ENCODE results near the gene NHEJ1.

Gene NHEJ1

GRCh38 chr2:219094171-219094570, 66.4 kb downstream of the NHEJ1 start:
- no peaks in the 10 kb centered on the region for H3K4me1 ChIP-seq
- DNase-seq: no peak
- no peaks in the 10 kb centered on the region for H3K9me3 ChIP-seq
- H3K27me3 ChIP-seq: no peaks in the 10 kb centered on the region
- no peaks in the 10 kb centered on the region for H3K36me3 ChIP-seq
- H3K4me3 ChIP-seq (ENCODE audit: low read depth, low read length): no peak overlapping the region
- TF ChIP-seq, protein P1, sequence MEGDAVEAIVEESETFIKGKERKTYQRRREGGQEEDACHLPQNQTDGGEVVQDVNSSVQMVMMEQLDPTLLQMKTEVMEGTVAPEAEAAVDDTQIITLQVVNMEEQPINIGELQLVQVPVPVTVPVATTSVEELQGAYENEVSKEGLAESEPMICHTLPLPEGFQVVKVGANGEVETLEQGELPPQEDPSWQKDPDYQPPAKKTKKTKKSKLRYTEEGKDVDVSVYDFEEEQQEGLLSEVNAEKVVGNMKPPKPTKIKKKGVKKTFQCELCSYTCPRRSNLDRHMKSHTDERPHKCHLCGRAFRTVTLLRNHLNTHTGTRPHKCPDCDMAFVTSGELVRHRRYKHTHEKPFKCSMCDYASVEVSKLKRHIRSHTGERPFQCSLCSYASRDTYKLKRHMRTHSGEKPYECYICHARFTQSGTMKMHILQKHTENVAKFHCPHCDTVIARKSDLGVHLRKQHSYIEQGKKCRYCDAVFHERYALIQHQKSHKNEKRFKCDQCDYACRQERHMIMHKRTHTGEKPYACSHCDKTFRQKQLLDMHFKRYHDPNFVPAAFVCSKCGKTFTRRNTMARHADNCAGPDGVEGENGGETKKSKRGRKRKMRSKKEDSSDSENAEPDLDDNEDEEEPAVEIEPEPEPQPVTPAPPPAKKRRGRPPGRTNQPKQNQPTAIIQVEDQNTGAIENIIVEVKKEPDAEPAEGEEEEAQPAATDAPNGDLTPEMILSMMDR (IDR thresholded peaks at IDR 0.05; ENCODE audit: low read depth, low read length): no peak

GRCh38 chr2:219090436-219091299, 69.9 kb downstream of the NHEJ1 start:
- Histone ChIP-seq H3K9me3 (no peaks in the 10 kb centered on the region), H3K4me1 (no peaks in the 10 kb centered on the region), H3K4me3 (ENCODE audit: low read depth, low read length) (no peak overlapping the region), H3K36me3 (no peaks in the 10 kb centered on the region), H3K27me3 (no peaks in the 10 kb centered on the region)
- no peak for DNase-seq
- TF ChIP-seq, protein P1 (IDR thresholded peaks at IDR 0.05; ENCODE audit: low read depth, low read length): no peak

DNA sequence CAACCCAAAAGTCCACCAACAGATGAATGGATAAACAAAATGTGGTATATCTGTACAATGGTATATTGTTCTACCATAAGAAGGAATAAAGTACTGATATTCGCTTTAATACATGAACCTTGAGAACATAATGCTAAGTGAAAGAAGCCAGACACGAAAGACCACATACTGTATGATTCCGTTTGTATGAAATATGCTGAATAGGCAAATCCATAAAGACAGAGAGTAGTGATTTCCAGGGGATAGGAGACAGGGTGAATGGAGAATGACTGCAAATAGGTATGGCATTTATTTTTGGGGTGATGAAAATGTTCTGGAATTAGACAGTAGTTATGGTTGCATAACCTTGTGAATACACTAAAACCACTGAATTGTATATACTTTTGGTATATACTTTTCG, 71.3 kb downstream of the NHEJ1 start:
- TF ChIP-seq, protein P1 (IDR thresholded peaks at IDR 0.05; ENCODE audit: low read depth, low read length): no peak
- Histone ChIP-seq H3K9me3 (no peaks in the 10 kb centered on the region), H3K27me3 (no peaks in the 10 kb centered on the region), H3K4me1 (no peaks in the 10 kb centered on the region), H3K36me3 (no peaks in the 10 kb centered on the region), H3K4me3 (ENCODE audit: low read depth, low read length) (no peak overlapping the region)
- no peak for DNase-seq

DNA sequence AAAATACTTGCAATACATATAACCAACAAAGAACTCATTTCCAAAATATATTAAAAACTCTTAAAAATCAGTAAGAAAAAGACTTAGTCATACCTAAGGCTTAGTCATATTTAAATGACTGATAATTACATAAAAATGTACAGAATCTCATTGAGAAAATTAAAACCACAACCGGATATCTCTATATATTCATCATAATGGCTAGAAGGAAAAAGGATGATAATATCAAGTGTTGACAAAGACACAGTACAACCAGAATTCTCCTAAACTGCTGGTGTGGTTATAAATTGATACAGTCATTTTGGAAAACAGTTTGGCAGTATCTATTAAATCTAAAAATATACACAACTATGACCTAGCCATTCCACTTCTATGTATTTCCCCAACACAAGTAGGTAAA, 72.8 kb downstream of the NHEJ1 start:
- H3K4me1 ChIP-seq: no peaks in the 10 kb centered on the region
- DNase-seq: no peak
- H3K9me3 ChIP-seq: no peaks in the 10 kb centered on the region
- H3K4me3 ChIP-seq (ENCODE audit: low read depth, low read length): no peak overlapping the region
- no peaks in the 10 kb centered on the region for H3K36me3 ChIP-seq
- H3K27me3 ChIP-seq: no peaks in the 10 kb centered on the region
- TF ChIP-seq, protein P1 (IDR thresholded peaks at IDR 0.05; ENCODE audit: low read depth, low read length): no peak

GRCh38 chr2:219087361-219087760, 73.3 kb downstream of the NHEJ1 start:
- no peaks in the 10 kb centered on the region for H3K4me1 ChIP-seq
- H3K4me3 ChIP-seq (ENCODE audit: low read depth, low read length): no peak overlapping the region
- no peaks in the 10 kb centered on the region for H3K27me3 ChIP-seq
- TF ChIP-seq, protein P1 (IDR thresholded peaks at IDR 0.05; ENCODE audit: low read depth, low read length): no peak
- no peak for DNase-seq
- H3K9me3 ChIP-seq: no peaks in the 10 kb centered on the region
- no peaks in the 10 kb centered on the region for H3K36me3 ChIP-seq

GRCh38 chr2:219086196-219086595, 74.4 kb downstream of the NHEJ1 start:
- Histone ChIP-seq H3K9me3 (no peaks in the 10 kb centered on the region), H3K4me3 (ENCODE audit: low read depth, low read length) (no peak overlapping the region), H3K36me3 (no peaks in the 10 kb centered on the region), H3K4me1 (no peaks in the 10 kb centered on the region), H3K27me3 (no peaks in the 10 kb centered on the region)
- TF ChIP-seq, protein P1 (IDR thresholded peaks at IDR 0.05; ENCODE audit: low read depth, low read length): no peak
- DNase-seq: no peak

Data from BE2C (cell line).